Tibial nerve (tissue), 4 donors: ENCODE measurements around the gene SLC6A9. TPM values are rescaled to one million over a fixed set of nuclear protein-coding genes. Genes with fewer than 3 reads are reported as not detected.

Experiments
- DNase-seq, 2 donors: peaks; one replicate each; pipeline ENCODE4 v3.0.0-alpha.2; 2019; ENCODE audit warnings: low spot score in 2 of 2
- H3K27ac ChIP-seq, 4 donors: fragments of 200-600 bp; sonication (generic) in 3 of 4; one replicate each; pipeline ENCODE4 v1.5.1; 2017 to 2019; ENCODE audit warnings: mild to moderate bottlenecking in 1 of 4
- H3K27me3 ChIP-seq, 2 donors: fragments of 200-600 bp; sonication (generic) in 1 of 2; one replicate each; pipeline versions ENCODE4 v1.5.1 to v1.6.0; 2017 to 2019
- H3K36me3 ChIP-seq, 3 donors: fragments of 200-600 bp; sonication (generic); one replicate each; pipeline ENCODE4 v1.5.1; 2018 to 2019
- H3K4me1 ChIP-seq, 4 donors: fragments of 200-600 bp; sonication (generic) in 3 of 4; one replicate each; pipeline ENCODE4 v1.5.1; 2017 to 2019
- H3K4me3 ChIP-seq, 4 donors: fragments of 200-600 bp; sonication (generic) in 3 of 4; one replicate each; pipeline ENCODE4 v1.5.1; 2017 to 2019; ENCODE audit warnings: mild to moderate bottlenecking in 1 of 4, moderate library complexity in 1 of 4
- H3K9me3 ChIP-seq, 4 donors: fragments of 200-600 bp; sonication (generic) in 3 of 4; one replicate each; pipeline ENCODE4 v1.5.1; 2017 to 2019
- EP300 ChIP-seq, 2 donors: sonication (generic); formaldehyde crosslinking; IDR thresholded peaks; one replicate each; pipeline ENCODE4 v1.6.1; 2017; ENCODE audit warnings: antibody characterized with exemption in 2 of 2, mild to moderate bottlenecking in 1 of 2
- POLR2A ChIP-seq, 2 donors: fragments of 450-650 bp; IDR thresholded peaks; one replicate each; pipeline ENCODE4 v1.6.1; 2017; ENCODE audit warnings: antibody characterized with exemption in 2 of 2, mild to moderate bottlenecking in 2 of 2, moderate library complexity in 2 of 2
- WGBS, 2 donors: methylation state at CpG; one replicate each; pipeline ENCODE4 v1.1.5; 2018; 5-methylcytosine and 5-hydroxymethylcytosine counted together
- total RNA-seq, 4 donors: library from RNA; depleted of rRNA; stranded (reverse); fragments of >200 nt; gene quantifications; one replicate each; pipeline ENCODE4 v1.1.0, GENCODE V29; 2016
- TF ChIP-seq, protein P1 (sequence below), 5 experiments: fragments of 200-600 bp in 3 of 5; fragments of 450-650 bp in 2 of 5; sonication (generic) in 3 of 5; IDR thresholded peaks; one replicate each; pipeline ENCODE4 v1.5.1; 2016 to 2019; ENCODE audit warnings: antibody characterized with exemption in 5 of 5, mild to moderate bottlenecking in 3 of 5, moderate library complexity in 2 of 5

Gene SLC6A9
- total RNA-seq, 4 donors from 2014 or later, result 0.42 to 1.8 (median 0.83) TPM

DNA sequence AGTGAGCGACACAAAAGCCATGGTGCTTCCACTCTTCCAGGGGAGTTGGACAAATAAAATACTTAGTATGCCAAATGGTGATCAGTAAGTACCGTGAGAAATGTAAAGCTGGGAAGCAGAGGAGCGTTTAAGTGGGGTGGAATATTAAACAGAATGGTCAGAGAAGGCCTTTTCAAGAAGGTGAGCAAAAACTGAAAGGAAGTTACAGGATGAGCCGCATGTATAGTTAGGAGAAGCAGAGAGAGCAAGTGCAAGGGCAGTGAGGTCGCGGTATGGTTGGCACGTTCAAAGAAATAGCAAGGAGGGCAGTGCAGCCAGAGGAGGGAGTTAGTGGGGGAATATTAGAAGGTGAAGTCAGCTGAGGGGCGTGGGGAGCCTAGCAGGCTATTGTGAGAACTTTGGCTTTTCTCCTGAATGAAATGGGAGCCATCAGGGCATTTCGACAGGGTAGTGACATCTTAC, 57.2 kb downstream of the SLC6A9 start:
- H3K4me1 ChIP-seq, result peaks cover 3 to 65% (median 29%) of the 10 kb centered on the region in 4 donors
- 43 to 46% methylated on average over 9 of the region's 9 CpGs for WGBS, 2 donors
- no peaks in the 10 kb centered on the region for H3K27me3 ChIP-seq
- H3K4me3 ChIP-seq, result peak overlapping the region; percentile 72 to 91 (median 82)
- no peak for DNase-seq
- TF ChIP-seq, protein P1, sequence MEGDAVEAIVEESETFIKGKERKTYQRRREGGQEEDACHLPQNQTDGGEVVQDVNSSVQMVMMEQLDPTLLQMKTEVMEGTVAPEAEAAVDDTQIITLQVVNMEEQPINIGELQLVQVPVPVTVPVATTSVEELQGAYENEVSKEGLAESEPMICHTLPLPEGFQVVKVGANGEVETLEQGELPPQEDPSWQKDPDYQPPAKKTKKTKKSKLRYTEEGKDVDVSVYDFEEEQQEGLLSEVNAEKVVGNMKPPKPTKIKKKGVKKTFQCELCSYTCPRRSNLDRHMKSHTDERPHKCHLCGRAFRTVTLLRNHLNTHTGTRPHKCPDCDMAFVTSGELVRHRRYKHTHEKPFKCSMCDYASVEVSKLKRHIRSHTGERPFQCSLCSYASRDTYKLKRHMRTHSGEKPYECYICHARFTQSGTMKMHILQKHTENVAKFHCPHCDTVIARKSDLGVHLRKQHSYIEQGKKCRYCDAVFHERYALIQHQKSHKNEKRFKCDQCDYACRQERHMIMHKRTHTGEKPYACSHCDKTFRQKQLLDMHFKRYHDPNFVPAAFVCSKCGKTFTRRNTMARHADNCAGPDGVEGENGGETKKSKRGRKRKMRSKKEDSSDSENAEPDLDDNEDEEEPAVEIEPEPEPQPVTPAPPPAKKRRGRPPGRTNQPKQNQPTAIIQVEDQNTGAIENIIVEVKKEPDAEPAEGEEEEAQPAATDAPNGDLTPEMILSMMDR (IDR thresholded peaks at IDR 0.05), result no peak
- TF ChIP-seq POLR2A (IDR thresholded peaks at IDR 0.05), result no peak
- no peak for TF ChIP-seq EP300 (IDR thresholded peaks at IDR 0.05)
- peak overlapping the region; percentile 66 to 95 (median 94) for H3K27ac ChIP-seq
- H3K9me3 ChIP-seq, result no peaks in the 10 kb centered on the region
- peaks cover 0 to 42% (median 0%) of the 10 kb centered on the region in 3 donors for H3K36me3 ChIP-seq

DNA sequence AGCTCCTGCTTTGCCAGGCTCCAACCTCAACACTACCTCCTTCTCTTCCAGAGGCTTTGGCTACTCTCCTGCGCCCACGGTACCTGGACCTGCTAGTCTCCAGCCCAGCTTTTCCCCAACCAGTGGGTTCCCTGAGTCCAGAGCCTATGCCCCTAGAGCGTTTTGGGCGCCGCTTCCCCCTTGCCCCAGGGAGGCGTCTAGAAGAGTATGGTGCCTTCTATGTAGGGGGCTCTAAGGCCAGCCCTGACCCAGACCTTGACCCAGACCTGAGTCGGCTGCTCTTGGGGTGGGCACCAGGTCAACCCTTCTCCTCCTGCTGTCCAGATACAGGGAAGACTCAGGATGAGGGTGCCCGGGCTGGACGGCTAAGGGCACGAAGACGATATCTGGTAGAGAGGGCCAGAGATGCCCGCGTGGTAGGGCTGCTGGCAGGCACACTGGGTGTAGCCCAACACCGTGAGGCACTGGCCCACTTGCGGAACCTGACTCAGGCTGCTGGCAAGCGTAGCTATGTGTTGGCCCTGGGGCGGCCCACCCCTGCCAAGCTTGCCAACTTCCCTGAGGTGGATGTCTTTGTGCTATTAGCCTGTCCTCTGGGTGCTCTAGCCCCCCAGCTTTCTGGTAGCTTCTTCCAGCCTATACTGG, 59.8 kb downstream of the SLC6A9 start:
- no peak for DNase-seq
- Histone ChIP-seq H3K9me3 (no peaks in the 10 kb centered on the region), H3K4me3 (no peak overlapping the region), H3K27ac (no peak overlapping the region), H3K27me3 (no peaks in the 10 kb centered on the region), H3K4me1 (peaks cover 3 to 41% (median 20%) of the 10 kb centered on the region in 4 donors), H3K36me3 (peaks cover 0 to 38% (median 0%) of the 10 kb centered on the region in 3 donors)
- TF ChIP-seq, protein P1 (IDR thresholded peaks at IDR 0.05), result no peak
- TF ChIP-seq EP300 (IDR thresholded peaks at IDR 0.05) (no peak), POLR2A (IDR thresholded peaks at IDR 0.05) (no peak)
- 93 to 96% methylated on average over 16 to 17 of the region's 17 CpGs for WGBS, 2 donors

DNA sequence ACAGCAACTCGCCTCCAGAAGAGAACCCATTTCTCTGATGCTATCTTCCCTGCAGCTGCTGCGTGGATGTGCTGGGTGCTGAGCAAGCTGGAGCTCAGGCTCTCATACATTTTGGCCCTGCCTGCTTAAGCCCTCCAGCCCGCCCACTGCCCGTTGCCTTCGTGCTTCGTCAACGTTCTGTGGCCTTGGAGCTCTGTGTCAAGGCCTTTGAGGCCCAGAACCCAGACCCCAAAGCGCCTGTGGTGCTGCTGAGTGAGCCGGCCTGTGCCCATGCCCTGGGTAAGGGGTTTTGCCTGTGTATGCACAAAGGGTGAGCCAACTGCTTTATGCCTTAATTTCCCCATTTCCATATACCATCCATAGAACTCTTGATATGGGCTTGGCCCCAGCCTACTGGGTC, 60.4 kb downstream of the SLC6A9 start:
- 90 to 91% methylated on average over 9 of the region's 9 CpGs for WGBS, 2 donors
- no peak overlapping the region for H3K27ac ChIP-seq
- no peak for DNase-seq
- TF ChIP-seq, protein P1 (IDR thresholded peaks at IDR 0.05), result no peak
- TF ChIP-seq EP300 (IDR thresholded peaks at IDR 0.05) (no peak), POLR2A (IDR thresholded peaks at IDR 0.05) (no peak)
- no peaks in the 10 kb centered on the region for H3K9me3 ChIP-seq
- H3K27me3 ChIP-seq, result no peaks in the 10 kb centered on the region
- peak overlapping the region in 2 of 4 donors; percentile 72 to 88 for H3K4me3 ChIP-seq
- H3K4me1 ChIP-seq, result peaks cover 3 to 36% (median 15%) of the 10 kb centered on the region in 4 donors
- H3K36me3 ChIP-seq, result peaks cover 0 to 41% (median 0%) of the 10 kb centered on the region in 3 donors

DNA sequence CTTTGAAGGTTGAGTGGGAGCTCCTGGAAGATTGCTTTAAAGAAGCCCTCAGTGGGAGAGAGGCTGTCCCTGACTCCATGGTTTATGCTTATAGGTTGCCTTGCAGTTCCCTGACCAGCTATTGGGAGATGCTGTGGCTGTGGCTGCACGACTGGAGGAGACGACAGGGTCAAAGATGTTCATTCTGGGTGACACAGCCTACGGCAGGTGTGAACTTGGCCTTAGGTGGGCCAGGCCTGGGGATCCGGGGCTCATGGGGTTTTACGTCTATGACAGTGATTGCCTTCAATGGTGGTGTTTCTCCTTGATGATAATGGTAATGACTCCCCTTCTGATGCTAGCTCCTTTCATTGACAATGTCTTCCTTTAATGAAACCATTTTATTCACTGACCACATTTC, 60.8 kb downstream of the SLC6A9 start:
- H3K27me3 ChIP-seq, result no peaks in the 10 kb centered on the region
- H3K4me1 ChIP-seq, result peaks cover 3 to 32% (median 11%) of the 10 kb centered on the region in 4 donors
- H3K36me3 ChIP-seq, result peaks cover 0 to 45% (median 0%) of the 10 kb centered on the region in 3 donors
- no peak for DNase-seq
- no peaks in the 10 kb centered on the region for H3K9me3 ChIP-seq
- H3K4me3 ChIP-seq, result peak overlapping the region; percentile 71 to 88 (median 80)
- 53 to 58% methylated on average over 5 of the region's 5 CpGs for WGBS, 2 donors
- H3K27ac ChIP-seq, result peak overlapping the region in 1 of 4 donors; percentile 52
- no peak for TF ChIP-seq POLR2A (IDR thresholded peaks at IDR 0.05)
- TF ChIP-seq EP300 (IDR thresholded peaks at IDR 0.05), result no peak
- TF ChIP-seq, protein P1 (IDR thresholded peaks at IDR 0.05), result no peak

DNA sequence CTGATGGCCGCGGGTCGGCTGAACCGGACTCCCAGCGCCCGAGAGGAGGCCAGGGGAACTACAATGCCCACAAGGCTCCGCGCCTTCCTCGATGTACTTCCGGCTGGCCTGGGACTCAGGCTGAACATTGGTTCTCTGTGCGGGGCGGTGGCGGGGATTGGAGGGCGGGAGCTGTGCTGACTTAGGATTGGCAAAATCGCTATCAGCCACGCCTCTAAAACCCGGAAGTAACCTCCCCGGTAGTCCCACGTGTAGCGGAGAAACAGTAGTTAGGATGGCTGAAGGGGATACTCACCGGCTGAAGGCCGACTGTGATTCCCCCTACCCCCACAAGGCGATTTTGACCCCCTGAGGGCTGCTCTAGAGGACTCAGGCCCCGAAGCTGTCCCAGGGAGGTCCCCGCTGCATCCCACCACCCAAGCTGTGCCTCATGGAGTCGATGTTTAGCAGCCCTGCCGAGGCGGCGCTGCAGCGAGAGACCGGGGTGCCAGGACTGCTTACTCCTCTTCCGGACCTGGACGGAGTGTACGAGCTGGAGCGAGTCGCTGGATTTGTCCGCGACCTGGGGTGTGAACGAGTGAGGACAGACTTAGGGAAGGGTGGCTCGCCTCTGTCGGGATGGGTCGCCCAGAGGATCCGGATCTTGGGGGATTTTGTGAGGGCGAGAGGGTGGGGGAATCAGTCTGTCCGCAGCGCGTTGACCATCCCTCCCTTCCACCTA, 61.4 kb downstream of the SLC6A9 start, which contains the start of gene DPH2:
DPH2 (plus strand) TSS at position 265 of the 721 bp plus-strand sequence; CDS start at position 431, 166 bp downstream.
- peak within 1 kb of the TSS; percentile 71 to 88 (median 80) for H3K4me3 ChIP-seq
- no peaks in the 10 kb centered on the region for H3K9me3 ChIP-seq
- H3K4me1 ChIP-seq, result peaks cover 3 to 30% (median 10%) of the 10 kb centered on the region in 4 donors
- peak; percentile 93 to 95 for DNase-seq
- no peaks in the 10 kb centered on the region for H3K27me3 ChIP-seq
- peak within 1 kb of the TSS in 2 of 4 donors; percentile 35 to 52 for H3K27ac ChIP-seq
- TF ChIP-seq POLR2A (IDR thresholded peaks at IDR 0.05) (peak in 1 of 2 donors; percentile 23), EP300 (IDR thresholded peaks at IDR 0.05) (peak in 1 of 2 donors; percentile 74)
- TF ChIP-seq, protein P1 (IDR thresholded peaks at IDR 0.05), result peak in 3 of 5 experiments; percentile 13 to 53 (median 21)
- 0 to 1% methylated on average over 42 to 44 of the region's 47 CpGs for WGBS, 2 donors
- H3K36me3 ChIP-seq, result peaks cover 0 to 46% (median 0%) of the 10 kb centered on the region in 3 donors
